ES-I3 (cell line): Measurements from ENCODE around the gene HPSE2.

Experiments used
- H3K36me3 ChIP-seq: 2 replicates; pipeline ENCODE4 v1.6.1; 2013; ENCODE audit warnings: mild to moderate bottlenecking, low read length, control low read depth, moderate library complexity; ENCODE audit not compliant: insufficient read depth
- H3K4me1 ChIP-seq: 2 replicates; pipeline ENCODE4 v1.6.1; 2013; ENCODE audit warnings: mild to moderate bottlenecking, control low read depth, low read length; ENCODE audit not compliant: insufficient read depth
- H3K9ac ChIP-seq: 2 replicates; pipeline ENCODE4 v1.6.1; 2013; ENCODE audit warnings: low read depth, mild to moderate bottlenecking, low read length, moderate library complexity
- H3K9me3 ChIP-seq: 2 replicates; pipeline ENCODE4 v1.6.1; 2013; ENCODE audit warnings: mild to moderate bottlenecking, low read length, moderate library complexity; ENCODE audit not compliant: control insufficient read depth, insufficient read depth

The HPSE2 gene

DNA sequence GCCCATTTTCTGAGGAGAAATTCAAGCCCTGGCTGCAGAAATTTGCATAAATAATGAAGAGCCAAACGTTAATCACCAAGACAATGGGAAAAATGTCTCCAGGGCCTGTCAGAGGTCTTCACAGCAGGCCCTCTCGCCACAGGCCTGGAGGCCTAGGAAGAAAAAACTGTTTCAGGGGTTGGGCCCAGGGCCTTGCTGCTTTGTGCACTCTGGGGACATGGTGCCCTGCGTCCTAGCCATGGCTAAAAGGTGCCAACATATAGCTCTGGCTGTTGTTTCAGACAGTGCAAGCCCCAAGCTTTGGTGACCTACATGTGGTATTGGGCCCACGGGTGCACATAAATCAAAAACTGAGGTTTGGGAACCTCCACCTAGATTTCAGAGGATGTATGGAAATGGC is 796.9 kb downstream of the HPSE2 start:
- Histone ChIP-seq H3K4me1 (no peaks in the 10 kb centered on the region), H3K9ac (no peak overlapping the region), H3K36me3 (peaks cover 3% of the 10 kb centered on the region; the same call in 1 of the 2 replicates), H3K9me3 (peaks cover 3% of the 10 kb centered on the region; the same call in 1 of the 2 replicates)

DNA sequence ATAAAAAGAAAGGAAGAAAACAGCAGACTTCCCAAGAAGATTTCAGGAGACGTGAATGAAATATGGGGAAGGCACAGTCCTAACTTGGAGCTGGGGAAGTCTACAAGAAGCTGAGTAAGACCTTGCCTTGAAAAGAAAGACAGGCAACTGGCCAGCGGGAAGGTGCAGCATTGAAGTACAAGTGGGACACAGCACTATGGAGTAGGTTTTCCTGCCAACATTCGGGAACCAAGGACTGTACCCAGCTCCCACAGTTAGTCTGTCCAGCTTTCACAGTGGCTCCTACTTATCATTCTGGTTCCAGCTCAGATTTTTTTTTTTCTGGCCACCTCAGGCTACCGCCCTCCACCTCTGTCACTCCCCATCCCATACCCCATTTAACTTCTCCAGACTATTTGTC is 798.9 kb downstream of the HPSE2 start:
- Histone ChIP-seq H3K9ac (no peak overlapping the region), H3K36me3 (peaks cover 11% of the 10 kb centered on the region; the same call in 1 of the 2 replicates), H3K9me3 (peaks cover 11% of the 10 kb centered on the region), H3K4me1 (no peaks in the 10 kb centered on the region)

DNA sequence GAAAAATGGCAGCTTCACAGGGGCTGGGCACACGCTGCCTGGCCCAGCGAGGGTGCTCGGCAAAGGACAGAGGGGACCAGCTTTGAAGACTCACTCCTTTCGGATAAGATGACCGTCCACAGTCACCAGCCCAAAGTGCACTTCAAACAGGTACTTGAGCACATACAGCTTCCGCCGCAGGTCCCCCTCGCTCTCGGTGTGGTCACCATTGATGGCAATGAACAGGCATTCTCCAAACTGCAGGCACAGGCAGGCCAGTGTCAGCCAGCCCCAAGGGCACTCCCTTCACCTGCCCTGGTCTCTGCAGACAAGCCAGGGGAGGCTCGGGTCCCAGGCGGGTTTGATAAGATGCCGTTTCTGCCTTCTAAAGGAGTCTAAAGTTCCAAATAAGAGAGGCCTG is 800.5 kb downstream of the HPSE2 start:
- H3K9me3 ChIP-seq: peaks cover 11% of the 10 kb centered on the region
- peaks cover 16% of the 10 kb centered on the region for H3K36me3 ChIP-seq
- no peak overlapping the region for H3K9ac ChIP-seq
- H3K4me1 ChIP-seq: no peaks in the 10 kb centered on the region

DNA sequence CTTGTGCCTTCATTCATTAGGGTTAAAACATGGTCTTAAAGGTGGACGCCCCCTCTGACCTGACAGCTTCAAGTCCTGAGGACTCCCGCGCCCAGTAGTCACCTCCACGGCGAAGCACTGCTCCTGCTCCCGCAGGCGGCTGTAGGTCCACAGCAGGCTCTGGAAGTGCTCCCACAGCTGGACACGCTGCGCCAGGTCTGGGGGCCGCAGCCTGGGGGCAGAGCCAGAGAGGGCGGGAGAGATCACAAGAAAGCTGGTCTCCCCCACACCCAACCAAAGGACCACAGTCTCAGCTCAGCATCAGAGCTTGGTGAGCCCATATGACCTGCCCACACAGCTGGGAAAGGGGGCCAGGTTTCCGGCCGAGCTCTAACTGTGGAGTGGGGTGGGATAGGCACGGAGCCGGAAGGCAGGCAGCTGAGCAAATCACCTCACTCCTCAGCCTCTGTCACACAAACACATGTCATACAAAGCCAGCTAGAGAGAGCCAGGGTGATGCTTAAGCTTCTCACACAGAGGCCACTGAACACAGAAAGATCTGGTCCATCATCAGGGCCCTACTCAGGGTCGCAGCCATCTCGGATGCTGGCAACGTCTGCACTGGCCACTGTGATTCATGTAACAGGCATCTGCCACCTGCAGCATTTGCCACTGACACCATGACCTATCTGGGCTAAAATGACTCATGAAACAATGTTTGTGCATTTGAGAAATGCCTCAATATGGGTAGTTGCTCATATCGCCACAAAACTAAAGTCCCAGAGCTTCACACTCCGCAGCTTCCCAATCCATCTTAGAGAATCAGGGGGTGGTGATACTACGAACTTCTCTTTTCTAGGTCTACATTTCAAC is 801.5 kb downstream of the HPSE2 start:
- no peak overlapping the region for H3K9ac ChIP-seq
- H3K4me1 ChIP-seq: no peaks in the 10 kb centered on the region
- peaks cover 11% of the 10 kb centered on the region for H3K9me3 ChIP-seq
- peaks cover 22% of the 10 kb centered on the region for H3K36me3 ChIP-seq

DNA sequence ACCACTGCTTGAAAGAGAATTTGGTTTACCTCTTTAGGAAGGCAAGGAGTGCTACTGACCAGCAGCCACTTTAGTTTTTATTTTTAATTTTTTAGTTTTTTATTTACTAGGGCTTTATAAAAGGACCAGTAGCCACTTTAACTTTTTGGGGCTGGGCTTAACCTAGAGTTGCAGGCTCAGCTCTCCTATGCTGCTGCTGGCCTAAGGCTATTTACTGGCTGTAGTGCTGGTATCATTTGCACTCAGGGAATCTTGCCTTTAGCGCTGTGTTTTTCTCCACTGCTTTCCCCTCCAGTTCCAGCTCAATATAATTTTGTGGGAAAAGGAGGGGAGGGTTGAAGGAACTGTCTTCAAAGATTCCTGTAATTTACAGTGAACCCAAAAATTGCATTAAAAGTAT is 802.3 kb downstream of the HPSE2 start:
- Histone ChIP-seq H3K9me3 (peaks cover 8% of the 10 kb centered on the region; the same call in 1 of the 2 replicates), H3K4me1 (no peaks in the 10 kb centered on the region), H3K36me3 (peaks cover 22% of the 10 kb centered on the region), H3K9ac (no peak overlapping the region)

DNA sequence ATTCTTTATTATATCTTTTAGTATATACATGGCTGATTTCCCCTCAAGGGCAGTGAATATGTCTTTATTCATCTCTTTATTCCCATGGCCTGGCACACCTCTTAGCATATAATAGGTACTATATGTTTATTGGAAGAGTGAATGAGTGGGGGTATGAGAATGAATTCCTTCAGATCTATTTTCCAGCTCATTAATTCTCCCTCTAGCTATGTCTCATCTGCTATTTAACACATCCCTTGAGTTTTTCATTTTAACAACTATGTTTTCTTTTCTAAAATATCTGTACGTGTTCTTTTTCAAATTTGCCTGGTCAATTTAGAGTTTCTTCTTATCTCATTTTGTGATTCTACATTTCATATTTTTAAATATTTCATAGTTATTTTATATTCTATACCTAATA is 803.3 kb downstream of the HPSE2 start:
- H3K9me3 ChIP-seq: peaks cover 8% of the 10 kb centered on the region; the same call in 1 of the 2 replicates
- peaks cover 22% of the 10 kb centered on the region for H3K36me3 ChIP-seq
- no peaks in the 10 kb centered on the region for H3K4me1 ChIP-seq
- no peak overlapping the region for H3K9ac ChIP-seq

DNA sequence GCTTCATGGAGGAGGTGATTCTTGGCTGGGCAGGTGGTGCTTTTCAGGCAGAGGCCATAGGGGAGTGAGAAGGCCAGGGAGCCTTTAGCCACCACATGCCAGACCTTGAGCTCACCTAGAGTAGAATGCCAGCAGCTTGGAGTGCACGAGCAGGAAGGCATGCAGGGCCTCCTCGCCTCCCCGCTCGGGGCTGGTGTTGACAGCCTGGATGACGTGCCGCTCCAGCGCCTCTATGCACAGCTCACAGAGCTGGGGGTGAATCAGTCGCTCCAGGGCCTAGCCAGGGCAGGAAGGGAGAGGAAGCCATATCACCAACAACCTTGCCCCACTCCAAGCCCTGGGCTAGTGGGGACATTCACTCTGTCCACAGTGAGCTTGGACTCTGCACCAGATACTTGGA is 804.6 kb downstream of the HPSE2 start:
- peaks cover 22% of the 10 kb centered on the region for H3K36me3 ChIP-seq

DNA sequence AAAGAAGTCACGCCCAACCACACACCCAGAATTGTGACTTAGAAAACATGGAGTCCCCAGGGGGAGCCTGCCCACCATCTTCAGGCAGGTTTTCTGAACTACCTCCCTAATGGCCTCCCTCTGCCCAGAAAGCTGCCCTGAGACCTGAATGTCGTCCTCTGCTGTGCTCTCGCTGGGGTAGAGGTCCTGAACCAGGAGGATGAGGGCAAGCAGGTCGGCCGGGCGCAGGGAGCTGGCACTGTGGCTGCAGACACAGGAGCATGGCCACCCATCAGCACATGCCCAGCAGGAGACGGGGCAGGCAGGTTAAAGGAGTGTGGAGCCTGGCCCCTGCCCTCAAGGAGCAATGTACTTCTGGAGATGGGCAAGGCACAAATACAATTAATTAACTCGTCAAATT is 805.2 kb downstream of the HPSE2 start:
- Histone ChIP-seq H3K36me3 (peaks cover 22% of the 10 kb centered on the region), H3K9ac (no peak overlapping the region), H3K4me1 (no peaks in the 10 kb centered on the region), H3K9me3 (peaks cover 8% of the 10 kb centered on the region; the same call in 1 of the 2 replicates)

More for the DNA sequence above, 804.6 kb downstream of the HPSE2 start:
- Histone ChIP-seq H3K4me1 (no peaks in the 10 kb centered on the region), H3K9me3 (peaks cover 8% of the 10 kb centered on the region; the same call in 1 of the 2 replicates), H3K9ac (no peak overlapping the region)

DNA sequence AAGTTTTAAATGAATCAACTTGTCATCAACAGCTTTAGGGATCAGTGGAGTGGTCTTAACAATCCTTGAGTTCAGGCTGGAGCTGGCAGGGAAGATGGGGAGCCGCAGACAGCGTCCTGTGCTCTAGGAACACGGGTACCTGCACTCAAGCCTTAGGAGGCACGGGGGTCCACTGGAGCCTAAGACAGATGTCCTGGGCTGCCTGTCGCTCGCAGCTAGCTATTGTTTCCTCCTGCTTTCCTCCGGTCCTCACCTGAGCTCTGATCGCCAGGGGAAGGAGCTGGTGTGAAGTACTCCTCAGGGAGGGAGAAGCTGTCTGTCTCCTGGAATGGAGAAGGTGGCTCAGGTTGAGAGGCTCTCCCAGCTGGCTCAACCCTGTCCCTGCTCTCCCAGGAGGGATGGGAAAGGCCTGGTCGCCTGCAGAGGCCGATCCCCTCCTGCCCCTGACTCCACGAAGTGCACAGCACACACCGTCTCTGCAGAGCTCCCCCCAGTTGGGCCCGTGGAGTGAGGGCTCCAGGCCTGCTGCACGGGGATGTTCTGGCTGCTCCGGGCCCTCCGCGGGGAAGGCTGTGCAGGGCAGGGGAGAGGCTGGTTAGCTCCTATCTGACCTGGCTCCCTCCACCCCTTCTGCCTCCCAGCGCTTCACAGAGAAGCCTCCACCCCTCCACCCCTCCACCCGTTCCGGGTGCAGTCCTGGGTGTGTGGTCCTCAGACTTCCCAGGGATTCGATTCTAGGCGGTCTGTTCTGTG is 806.2 kb downstream of the HPSE2 start:
- Histone ChIP-seq H3K36me3 (peaks cover 22% of the 10 kb centered on the region), H3K9me3 (peaks cover 8% of the 10 kb centered on the region; the same call in 1 of the 2 replicates), H3K4me1 (no peaks in the 10 kb centered on the region), H3K9ac (no peak overlapping the region)

DNA sequence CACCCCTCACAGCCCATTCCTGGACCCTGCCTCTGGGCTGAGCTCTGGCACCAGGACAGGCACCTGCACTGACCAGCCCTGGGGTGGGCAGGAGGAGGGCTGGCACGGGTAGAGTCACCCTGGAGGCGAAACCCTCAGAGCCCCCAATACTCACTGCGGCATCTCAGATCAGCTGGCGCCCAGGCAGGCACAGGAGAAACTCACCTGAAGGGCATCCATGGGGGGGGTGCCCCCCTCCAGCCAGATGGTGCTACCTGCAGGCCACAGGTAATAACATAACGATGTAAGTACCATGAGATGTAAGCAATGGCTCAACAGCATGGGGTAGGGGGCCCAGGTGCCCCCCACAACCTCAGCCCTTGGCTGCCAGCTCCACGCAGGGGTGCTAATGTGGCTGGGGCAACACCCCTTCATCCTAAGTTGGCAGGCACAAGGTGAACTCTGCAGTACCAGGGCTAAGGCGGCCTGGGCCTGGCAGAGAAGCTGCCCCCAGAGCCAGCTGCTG is 808.6 kb downstream of the HPSE2 start:
- peaks cover 2% of the 10 kb centered on the region; the same call in 1 of the 2 replicates for H3K9me3 ChIP-seq
- H3K9ac ChIP-seq: no peak overlapping the region
- peaks cover 14% of the 10 kb centered on the region for H3K36me3 ChIP-seq
- H3K4me1 ChIP-seq: no peaks in the 10 kb centered on the region

DNA sequence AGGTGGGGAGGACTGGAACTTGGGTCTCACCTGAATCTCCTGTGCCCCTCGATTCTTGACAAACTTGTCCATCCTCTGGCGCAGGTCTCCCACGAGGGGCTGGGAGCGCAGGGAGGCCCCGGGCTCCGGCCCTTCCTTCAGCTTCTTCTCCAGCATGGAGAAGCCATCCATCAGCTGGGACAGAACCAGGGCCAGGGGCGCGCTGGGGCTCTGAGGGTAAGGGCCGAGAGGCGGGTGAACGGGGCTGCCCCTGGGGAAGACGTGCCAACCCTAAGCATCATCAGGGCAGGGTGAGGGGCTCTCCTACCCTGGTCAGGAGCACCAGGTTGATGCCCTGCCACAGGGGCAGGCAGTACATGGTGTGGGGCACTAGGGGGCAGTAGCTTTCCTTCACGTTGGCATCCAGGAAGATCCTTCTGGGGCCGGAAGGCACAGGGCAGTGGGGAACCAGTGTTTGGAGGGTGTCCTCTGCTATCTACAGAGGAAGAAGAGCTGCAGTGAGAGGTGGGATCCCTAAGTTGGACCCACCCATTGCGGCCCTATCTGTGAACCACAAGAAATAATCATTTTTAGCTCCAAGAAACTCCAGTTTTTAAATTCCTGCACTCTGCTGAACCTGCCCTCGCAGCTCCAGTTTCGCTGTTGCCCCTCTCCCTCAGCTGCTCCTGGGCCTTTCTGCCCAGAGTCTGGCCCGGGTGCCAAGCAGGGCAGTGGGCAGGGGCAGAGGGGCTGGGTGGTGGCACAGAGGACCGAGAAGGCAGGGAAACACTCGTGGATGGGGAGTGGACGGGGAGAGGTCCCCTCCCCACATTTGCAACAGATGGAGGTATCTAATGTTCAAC is 809.9 kb downstream of the HPSE2 start:
- Histone ChIP-seq H3K9ac (no peak overlapping the region), H3K36me3 (peaks cover 7% of the 10 kb centered on the region; the same call in 1 of the 2 replicates), H3K9me3 (no peaks in the 10 kb centered on the region), H3K4me1 (no peaks in the 10 kb centered on the region)

DNA sequence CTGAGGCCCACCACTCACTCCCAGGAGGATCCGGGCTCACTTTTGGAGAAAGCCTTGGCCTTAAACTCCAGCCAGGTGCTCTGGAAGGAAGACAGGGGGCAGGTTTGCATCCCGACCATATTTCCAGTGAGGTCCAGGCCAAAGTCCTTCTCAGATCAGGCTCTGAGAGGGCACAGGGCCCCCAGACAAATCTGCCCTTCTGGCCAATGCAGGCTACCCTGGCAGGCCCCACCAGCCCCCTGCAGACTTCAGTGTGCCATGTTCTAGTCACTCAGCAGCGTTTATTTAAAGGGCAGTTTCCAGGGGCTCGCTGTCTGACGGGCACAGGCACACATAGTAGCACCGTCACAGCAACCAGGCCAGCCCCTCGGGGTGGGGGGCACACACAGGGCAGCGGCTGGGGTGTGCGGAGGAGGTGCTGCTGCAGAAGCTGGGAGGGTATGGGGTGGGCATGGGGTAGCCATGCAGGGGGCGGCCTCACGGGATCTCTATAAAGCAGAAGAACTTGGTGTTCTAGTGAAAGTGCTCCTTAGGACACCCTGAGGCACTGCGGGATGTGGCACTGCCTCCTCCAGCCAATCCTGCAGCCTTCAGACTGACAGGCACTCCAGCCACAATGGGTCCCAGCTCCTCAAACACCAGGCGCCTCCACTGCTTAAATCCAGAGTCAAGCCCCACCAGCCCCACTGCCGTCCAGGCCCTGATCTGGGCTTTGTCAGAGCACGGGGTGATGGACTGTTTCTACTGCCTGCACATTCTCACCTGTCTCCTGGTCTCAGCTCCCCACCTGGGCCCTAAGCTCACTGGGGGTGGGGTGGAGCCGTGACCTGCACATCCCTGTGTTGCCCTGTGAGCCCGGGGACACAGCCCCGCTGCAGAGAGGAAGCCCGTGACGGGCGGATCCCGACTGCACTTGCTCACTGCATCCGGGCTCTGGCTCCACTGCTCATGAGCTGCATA is 811.1 kb downstream of the HPSE2 start:
- no peaks in the 10 kb centered on the region for H3K9me3 ChIP-seq
- H3K9ac ChIP-seq: no peak overlapping the region
- H3K4me1 ChIP-seq: no peaks in the 10 kb centered on the region
- H3K36me3 ChIP-seq: peaks cover 4% of the 10 kb centered on the region; the same call in 1 of the 2 replicates

DNA sequence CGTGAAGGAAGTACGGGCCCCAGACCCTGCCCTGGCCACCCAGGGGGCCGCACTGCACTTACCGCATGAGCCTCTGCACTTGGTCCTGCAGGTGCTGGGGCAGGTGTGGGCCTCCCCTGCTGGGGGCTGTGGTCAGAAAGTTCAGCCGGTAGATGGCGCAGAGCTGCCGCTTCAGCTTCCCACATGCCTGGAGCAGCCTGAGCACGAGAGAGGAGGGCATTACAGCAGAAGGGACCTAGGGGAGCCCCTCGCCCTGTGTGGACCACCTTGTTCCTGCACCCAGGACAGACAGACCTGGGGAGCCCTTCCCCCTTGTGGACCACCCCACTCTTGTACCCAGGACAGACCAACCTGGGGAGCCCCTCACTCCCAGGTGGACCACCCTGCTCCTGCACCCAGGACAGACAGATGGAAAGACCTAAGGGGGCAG is 811.9 kb downstream of the HPSE2 start:
- no peaks in the 10 kb centered on the region for H3K4me1 ChIP-seq
- no peak overlapping the region for H3K9ac ChIP-seq
- no peaks in the 10 kb centered on the region; the same call in 1 of the 2 replicates for H3K36me3 ChIP-seq
- H3K9me3 ChIP-seq: no peaks in the 10 kb centered on the region
